Stimulated activated CD4-positive, alpha-beta T cell treated with anti-CD3 and anti-CD28 coated beads, Interleukin-15, amount 100 ng/mL, for 1 hour (primary cell): ENCODE results near the gene ATRNL1.
"Not testable (repeated sequence)": the region's sequence is repeated elsewhere in the genome, so short reads cannot be mapped to it uniquely, and the experiment has no call there.

ENCODE experiments used
- DNase-seq, 2 donors: peaks; one replicate each; pipeline ENCODE4 v3.0.0-alpha.2; 2020; ENCODE audit warnings: low read depth in 1 of 2, low spot score in 1 of 2

Gene ATRNL1

DNA sequence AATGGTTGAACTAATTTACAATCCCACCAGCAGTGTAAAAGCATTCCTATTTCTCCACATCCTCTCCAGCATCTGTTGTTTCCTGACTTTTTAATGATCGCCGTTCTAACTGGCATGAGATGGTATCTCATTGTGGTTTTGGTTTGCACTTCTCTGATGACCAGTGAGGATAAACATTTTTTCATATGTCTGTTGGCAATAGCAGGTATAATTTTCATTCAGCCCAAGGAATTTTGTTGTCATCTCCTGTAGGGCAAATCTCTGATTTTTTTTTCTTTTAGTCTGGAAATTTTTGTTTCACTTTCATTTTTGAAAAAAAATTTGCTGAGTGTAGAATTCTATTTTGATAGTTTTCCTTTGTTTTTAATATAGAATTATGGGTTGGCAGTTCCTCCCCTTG, 114.1 kb downstream of the ATRNL1 start:
- not testable (repeated sequence) for DNase-seq

DNA sequence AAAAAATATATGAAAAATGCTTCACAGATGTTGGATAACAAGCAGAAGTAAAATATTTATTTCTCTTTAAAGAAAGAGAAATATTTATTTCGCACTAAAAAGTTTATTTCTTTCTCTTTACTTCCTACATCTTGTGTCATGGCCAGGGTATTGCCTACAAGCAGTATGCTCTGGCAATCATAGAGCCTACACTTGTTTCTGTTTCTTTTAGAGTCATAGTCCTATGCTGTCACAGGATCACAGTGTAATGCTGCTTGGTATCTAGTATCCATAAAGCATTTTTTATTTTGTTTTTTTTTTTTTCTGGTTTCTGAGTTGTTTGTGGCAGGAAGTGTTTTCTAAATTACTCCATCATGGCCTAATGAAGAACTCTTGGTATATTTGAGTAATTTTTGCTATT, 116.0 kb downstream of the ATRNL1 start:
- DNase-seq = no peak

DNA sequence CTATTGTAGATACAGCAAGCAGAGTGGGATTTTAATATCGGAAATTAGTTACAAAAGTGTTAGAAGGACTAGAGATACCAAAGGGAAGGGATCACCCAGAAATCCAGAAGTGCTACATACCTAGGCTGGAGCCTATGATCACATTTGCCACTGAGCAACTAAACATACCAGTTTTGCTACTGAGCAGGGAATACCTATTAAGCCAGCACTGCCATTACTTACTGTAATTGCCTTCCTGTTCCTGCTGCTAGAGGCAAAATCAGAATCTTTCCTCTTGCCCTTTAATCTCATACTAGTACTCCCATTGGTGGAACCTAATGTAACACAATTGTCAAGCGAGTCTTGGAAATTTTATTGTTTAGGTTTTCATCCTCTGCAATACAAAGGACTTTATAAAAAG, 121.7 kb downstream of the ATRNL1 start:
- no peak for DNase-seq

DNA sequence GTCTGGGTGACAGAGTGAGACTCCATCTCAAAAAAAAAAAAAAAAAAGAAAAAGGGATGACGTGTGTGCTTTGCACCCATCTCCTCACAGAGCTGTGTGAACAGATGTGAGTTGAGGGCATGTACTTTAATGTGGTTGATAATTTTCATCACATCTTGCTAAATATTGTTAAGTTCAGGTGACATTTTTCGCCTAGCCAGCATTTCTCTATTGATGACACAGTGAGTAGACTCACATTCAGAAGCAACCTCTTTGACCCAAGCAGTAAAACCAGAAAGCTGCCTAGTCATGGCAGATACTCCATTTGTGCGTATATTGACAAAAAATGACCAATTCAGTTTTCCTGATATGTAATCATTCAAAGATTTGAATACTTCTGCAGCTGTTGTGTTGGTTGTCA, 126.0 kb downstream of the ATRNL1 start:
- no peak for DNase-seq

DNA sequence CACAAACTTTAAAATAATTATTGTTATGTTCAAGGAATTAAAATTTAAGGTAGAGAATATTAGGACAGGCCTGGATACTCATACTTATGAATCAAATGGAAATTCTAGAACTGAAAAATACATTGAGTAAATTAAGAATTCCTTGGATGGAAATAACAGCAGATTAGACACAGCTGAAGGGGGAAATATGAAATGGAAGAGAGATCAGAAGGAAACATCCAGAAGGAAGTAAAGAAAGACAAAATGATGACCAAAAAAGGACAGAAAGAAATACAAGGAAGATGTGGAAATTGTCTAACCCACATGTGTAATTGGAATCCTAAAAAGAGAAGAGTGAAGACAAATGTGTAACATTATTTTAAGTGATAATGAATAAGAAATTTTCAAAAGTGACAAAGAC, 128.9 kb downstream of the ATRNL1 start:
- DNase-seq = no peak

DNA sequence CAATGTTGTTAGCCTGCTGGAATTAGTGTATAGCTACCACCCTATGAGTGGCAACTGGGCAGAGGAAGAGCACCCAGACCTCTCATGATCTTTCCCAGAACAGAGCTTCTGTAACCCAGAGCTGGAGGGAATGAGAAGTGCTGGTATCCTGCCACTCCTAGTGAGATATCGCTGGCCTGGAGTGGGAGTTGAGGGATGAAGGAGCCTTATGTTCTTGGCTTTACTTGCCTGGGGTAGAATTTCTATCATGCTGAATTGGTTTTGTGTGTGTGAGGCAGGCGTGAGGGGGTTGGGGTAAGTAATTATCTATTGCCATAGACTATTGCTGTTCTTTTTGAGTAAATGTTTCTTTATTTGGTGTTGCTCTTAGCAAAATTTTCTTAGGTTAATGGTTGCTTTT, 146.6 kb downstream of the ATRNL1 start:
- DNase-seq = no peak

DNA sequence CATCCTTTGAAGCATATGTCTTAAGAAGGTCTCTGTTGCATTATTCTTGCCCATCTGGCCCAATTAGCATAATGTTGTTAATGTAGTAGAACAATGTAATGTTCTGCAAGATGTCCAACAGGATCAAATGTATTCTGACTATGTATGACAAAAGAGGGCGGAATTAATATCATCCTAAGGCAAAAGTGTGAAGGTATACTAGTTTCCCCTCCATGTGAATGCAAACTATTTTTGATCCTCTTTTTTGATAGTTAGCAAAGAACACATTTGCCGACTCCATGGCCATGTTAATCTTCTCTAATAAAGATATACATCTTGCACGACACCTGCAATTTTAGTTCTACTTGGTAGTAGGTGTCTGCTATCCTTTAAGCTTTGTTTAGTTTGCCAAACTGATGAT, 157.6 kb downstream of the ATRNL1 start:
- no peak for DNase-seq

DNA sequence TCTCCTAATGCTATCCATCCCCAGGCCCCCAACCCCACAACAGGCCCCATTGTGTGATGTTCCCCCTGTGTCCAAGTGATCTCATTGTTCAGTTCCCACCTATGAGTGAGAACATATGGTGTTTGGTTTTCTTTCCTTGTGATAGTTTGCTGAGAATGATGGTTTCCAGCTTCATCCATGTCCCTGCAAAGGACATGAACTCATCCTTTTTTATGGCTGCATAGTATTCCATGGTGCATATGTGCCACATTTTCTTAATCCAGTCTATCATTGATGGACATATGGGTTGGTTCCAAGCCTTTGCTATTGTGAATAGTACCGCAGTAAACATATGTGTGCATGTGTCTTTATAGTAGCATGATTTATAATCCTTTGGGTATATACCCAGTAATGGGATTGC, 160.6 kb downstream of the ATRNL1 start:
- not testable (repeated sequence) for DNase-seq

DNA sequence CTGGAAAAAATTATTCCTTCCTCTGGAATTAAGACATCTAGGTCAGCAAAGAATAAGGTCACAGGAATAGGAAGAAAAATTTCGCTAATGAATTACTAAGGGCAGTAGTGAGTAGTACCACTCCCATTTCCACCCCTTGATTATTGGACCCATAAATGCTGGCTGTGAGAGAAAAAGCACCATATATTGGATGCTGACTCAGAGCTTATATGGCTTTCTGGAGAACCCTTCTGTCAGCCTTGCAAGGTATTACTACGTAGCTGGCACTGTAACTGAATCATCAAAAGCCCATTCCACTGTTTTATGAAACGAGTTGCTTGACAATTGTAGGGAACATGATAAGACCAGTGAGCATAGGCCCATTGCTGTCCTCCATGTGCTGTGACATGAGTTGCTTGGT, 179.3 kb downstream of the ATRNL1 start:
- DNase-seq = no peak

DNA sequence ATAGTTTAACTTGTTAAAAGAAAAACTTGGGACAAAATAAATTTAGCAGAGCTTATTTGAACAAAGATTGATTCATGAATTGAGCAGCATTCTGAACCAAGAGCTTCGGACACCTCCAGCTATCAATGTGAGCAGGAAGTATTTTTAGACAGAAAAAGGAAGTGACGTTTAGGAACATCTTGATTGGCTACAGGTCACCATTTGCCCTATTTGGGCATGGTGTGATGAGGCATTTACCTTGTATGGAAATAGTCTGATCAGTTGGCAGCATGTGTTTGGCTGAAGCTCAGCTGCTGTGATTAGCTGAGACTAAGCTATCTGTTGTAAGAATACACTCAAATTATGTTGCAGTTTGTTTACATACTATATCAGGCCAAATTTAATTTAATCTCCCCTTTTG, 185.1 kb downstream of the ATRNL1 start:
- DNase-seq = no peak

DNA sequence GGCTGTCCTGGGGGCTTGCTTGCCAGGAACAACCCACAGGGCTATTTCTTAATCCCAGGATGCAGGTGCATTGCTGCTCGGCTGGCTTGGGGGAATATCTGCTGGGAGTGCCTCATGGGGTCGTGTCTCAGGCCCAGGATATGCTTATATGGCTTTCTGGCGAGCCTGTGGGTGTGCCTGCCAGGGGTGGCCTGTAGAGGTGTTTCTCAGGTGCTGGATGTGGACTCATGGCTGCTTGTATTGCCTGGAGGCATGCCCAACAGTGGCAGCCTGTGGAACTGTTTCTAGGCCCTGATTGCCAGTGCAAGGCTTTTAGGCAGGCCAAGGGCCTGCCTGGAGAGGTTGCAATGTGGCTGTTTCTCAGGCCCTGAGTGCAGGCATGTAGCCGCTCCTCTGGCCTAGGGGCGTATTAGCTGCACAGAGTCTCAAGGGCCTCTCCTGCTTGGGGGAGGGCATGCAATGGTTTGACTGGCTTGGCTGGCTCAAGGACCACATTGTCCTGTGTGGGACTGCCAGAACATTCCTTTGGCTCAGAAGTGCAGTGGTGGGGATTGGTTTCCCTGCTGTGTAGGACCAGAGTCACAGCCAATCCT, 202.1 kb downstream of the ATRNL1 start:
- no peak for DNase-seq

DNA sequence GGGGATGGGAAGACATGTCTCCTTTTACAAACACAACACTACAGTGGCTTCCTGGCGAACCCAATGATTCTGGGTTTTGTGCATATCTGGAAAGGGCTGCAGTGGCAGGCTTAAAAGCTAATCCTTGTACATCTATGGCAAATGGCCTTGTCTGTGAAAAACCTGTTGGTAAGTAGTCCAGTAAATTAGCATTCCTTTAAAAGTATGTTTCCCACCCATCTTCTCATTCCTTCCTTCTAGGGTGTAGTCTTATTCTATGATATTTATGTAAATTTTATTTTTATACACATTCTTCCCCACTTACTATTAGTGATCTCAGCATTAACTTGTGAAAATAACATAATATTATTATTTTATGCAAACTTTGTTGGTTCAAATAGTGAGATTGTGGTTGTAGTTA, 206.9 kb downstream of the ATRNL1 start:
- no peak for DNase-seq

DNA sequence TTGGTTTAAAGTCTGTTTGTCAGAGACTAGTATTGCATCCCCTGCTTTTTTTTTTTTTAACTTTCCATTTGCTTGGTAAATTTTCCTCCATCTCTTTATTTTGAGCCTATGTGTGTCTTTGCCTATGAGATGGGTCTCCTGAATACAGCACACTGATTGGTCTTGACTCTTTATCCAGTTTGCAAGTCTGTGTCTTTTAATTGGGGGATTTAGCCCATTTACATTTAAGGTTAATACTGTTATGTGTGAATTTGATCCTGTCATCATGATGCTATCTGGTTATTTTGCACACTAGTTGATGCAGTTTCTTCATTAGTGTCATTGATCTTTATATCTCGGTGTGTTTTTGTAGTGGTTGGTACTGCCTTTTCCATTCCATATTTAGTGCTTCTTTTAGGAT, 226.5 kb downstream of the ATRNL1 start:
- DNase-seq = not testable (repeated sequence)

DNA sequence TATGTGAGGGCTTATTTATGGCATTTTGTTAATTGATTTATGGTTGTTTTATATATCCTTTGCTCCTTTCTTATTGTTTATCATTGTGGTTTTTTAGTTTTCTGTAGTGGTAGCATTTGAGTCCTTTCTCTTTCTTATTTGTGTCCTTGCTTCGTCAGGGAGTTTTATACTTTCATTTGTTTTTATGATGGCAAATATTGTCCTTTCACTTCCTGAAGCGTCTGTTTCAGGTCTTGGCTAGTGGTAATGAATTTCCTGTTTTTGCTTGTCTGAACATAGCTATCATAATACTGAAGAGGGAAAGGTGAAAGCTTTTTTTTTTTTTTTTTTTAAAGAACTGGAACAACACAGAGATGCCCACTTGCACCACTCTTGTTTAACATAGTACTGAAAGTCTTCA, 228.2 kb downstream of the ATRNL1 start:
- DNase-seq = no peak

DNA sequence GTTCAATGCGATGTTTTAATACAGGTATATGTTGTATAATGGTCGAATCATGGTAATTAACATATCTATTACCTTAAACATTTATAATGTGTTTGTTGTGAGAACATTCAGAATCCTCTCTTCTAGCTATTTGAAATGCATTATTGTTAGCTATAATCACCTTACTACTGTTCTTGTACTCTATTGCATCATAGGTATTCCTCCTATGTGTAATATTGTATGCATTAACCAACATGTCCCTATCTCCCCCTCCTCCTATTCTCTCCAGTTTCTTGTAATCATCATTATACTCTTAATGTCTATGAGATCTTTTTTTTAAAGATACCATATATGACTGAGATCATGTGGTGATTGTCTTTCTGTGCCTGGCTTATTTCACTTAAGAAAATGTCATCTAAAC, 235.2 kb downstream of the ATRNL1 start:
- no peak for DNase-seq

DNA sequence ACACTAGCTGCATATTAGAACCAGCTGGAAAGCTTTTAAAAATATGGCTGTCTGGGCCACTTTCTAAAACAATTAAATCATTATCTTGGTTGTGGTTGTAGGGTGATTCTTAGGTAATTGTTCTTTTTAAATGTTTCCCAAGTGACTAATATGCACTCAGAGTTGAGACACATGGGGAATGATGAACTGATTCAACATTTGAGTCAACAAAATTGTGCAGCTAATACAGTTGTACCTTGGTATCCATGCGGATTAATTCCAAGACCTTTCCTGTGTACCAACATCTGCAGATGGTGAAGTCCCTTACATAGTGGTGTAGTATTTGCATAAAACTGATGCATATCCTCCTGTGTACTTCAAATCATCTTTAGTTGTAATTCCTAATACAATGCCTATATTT, 242.2 kb downstream of the ATRNL1 start:
- no peak for DNase-seq

DNA sequence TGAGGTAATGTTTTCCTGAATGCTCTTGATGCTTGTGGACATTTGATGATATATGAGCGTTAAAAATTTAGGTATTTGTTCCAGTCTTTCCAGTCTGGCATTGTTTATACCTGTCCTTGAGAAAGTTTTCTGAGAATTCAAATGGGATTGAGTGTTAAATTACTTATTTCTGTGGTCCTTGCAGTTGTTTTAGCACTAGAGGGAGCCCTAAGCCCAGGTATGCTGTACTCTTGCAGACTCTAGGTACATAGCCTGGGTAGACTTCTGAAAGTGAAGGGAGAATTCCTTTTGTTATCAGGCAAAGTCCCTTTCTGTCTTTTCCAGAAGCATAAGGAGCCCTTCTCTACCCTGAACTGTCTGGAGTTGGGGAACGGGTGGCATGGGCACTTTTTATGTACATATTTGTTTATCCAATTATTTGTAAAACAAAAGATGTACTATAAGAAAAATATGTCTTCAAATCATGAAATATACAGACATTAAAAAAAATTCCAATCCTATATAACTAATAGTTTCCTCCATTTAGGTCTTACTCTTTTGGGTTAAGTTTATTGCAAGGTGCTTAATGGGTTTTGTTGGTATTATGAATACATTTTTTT, 262.1 kb downstream of the ATRNL1 start:
- DNase-seq = no peak

DNA sequence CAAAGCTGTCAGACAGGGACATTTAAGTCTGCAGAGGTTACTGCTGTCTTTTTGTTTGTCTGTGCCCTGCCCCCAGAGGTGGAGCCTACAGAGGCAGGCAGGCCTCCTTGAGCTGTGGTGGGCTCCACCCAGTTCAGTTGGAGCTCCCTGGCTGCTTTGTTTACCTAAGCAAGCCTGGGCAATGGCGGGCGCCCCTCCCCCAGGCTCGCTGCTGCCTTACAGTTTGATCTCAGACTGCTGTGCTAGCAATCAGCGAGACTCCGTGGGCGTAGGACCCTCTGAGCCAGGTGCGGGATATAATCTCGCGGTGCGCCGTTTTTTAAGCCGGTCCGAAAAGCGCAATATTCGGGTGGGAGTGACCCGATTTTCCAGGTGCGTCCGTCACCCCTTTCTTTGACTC, 274.8 kb downstream of the ATRNL1 start:
- not testable (repeated sequence) for DNase-seq

DNA sequence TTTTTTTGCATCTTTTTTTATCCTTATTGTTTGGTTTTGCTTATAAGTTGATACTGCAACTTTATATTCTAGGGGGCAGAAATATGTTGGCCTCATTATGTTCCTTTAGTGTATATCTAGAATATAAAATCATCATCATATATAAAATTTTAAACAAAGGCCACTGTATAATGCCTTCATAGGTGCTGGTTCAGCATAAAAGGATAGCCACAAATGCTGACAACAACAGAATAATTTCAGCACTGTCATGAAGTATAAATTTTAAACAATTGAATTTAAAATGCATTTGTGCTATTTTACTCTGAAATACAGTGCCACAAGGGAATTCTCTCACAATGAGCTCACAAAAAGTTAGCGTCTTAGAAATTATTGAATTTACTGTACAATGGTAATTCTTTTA, 285.9 kb downstream of the ATRNL1 start:
- no peak for DNase-seq

DNA sequence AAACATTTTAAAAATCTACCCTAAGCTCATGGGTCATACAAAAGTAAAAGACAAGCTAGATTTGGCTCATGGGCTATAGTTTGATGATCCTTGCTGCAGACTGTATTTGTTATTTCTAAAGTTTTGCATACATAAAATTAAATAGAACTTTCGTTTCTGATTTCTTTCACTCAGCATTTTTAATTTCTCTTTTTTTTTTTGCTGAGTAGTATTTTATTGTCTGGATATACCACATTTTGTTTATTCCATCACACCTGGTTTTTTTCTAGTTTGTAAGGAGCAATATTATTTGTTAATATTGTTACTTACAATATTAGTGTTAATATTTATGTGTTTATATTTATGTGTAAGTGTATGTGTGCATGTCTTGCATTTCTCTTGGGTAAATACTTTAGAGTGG, 291.5 kb downstream of the ATRNL1 start:
- DNase-seq = no peak

DNA sequence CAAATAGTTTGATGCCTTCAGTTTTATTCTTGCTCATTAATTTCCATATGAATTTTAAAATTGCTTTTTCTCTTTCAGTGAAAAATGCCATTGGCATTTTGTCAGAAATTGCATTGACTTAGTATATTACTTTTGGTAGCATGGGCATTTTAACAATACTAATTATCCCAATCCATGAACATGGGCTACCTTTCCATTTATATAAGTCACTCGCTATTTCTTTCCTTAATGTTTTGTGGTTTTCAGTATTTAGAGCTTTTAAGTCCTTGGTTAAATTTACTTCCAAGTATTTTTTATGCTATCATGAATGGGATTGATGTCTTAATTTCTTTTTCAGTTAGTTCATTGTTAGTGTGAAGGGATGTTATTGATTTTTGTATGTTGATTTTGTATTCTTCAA, 297.4 kb downstream of the ATRNL1 start:
- no peak for DNase-seq

DNA sequence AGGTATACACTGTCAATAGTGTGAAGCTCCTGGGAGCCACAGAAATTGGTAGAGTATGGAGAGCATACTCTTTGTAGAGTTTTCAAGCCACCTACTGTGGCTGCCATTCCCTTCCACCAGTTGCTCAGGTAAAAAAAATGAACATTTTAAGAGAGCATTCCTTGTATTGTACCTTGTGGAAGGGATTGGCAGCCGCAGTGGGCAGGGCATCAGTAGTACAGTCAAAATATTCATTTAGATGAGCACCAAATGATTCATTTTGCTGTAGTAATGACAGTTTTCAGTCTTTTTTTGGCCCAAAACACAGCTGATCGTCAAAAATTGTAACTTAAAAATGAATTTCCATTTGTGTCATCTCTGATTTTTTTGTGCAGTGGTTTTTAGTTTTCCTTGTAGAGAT, 304.9 kb downstream of the ATRNL1 start:
- no peak for DNase-seq

DNA sequence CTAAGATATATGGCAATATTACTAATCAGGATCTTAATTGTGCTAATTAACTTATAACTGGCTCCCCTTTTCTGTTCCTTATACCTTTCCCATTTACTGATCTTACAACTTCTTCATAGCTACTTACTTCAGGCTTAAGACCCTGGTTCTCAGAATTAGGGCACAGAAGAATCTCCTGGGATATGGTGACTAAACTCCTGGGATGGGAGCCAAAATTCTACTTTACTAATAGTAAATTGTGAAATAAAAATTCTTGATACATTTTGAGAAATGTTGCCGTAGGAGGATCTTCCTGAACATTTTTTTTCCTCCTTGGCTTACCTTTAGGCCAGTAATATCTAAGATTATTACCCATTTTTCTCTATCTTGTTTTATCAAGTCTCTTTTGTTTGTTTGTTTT, 309.5 kb downstream of the ATRNL1 start:
- DNase-seq = no peak

DNA sequence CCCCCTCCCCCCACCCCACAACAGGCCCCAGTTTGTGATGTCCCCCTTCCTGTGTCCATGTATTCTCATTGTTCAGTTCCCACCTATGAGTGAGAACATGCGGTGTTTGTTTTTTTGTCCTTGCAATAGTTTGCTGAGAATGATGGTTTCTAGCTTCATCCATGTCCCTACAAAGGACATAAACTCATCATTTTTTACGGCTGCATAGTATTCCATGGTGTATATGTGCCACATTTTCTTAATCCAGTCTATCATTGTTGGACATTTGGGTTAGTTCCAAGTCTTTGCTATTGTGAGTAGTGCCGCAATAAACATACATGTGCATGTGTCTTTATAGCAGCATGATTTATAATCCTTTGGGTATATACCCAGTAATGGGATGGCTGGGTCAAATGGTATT, 312.7 kb downstream of the ATRNL1 start:
- not testable (repeated sequence) for DNase-seq
